HCT116 (cell line): Measurements from ENCODE around the gene AMDHD1. TPM values are rescaled to one million over a fixed set of nuclear protein-coding genes. Genes with fewer than 3 reads are reported as not detected.

Experiments used
- ATAC-seq: fragments of 200-7000 bp; cut with Tn5 transposase; 2 replicates; pipeline ENCODE4 v1.9.1; 2020; ENCODE audit warnings: mild to moderate bottlenecking, moderate library complexity
- BruUV-seq: library from RNA; stranded (reverse); fragments of 400-500 nt; replicated peaks from 2 replicates; lab custom pipeline; 2021; lab: Mats Ljungman, UMichigan
- CTCF ChIA-PET: fragments of 300-600 bp; sonication (Branson Sonifier 250); formaldehyde crosslinking; loops from one replicate; lab custom pipeline; 2021; ENCODE audit warnings: antibody characterized with exemption; lab: Charles Lee
- POLR2A ChIA-PET: fragments of 300-600, 350-600 bp; sonication (Branson Sonifier 250); formaldehyde crosslinking; loops from one replicate; lab custom pipeline; 2021; ENCODE audit warnings: antibody characterized with exemption; lab: Charles Lee
- RAD21 ChIA-PET, 2 experiments: fragments of 300-600 bp; sonication (Branson Sonifier 250); formaldehyde crosslinking; loops; one replicate each; lab custom pipeline; 2023; ENCODE audit warnings: low total read pairs in 2 of 2; ENCODE audit not compliant: uncharacterized antibody in 2 of 2, unreplicated experiment in 2 of 2, low non-redundant PET in 1 of 2; lab: Charles Lee
- DNase-seq: peaks from one replicate; pipeline ENCODE4 v3.0.0-alpha.2; 2010; ENCODE audit warnings: low read depth, low spot score
- H2AFZ ChIP-seq: fragments of 200-600 bp; shearing (Covaris generic), sonication (generic); 2 replicates; pipeline ENCODE4 v1.6.1; 2017; ENCODE audit warnings: low read depth, mixed run types, mixed read lengths, antibody characterized with exemption, low read length; ENCODE audit not compliant: poor library complexity, severe bottlenecking
- H3K27ac ChIP-seq: 2 replicates; pipeline ENCODE4 v1.5.1; 2012; ENCODE audit warnings: low read depth, low read length
- H3K27me3 ChIP-seq: fragments of 200-600 bp; sonication (generic); 2 replicates; pipeline ENCODE4 v1.6.1; 2016; ENCODE audit warnings: mixed run types, low read length, mixed read lengths; ENCODE audit not compliant: insufficient read depth
- H3K36me3 ChIP-seq, 2 experiments: fragments of 200-500 bp in 1 of 2; fragments of 200-600 bp in 1 of 2; sonication (Bioruptor generic) in 1 of 2; sonication (generic) in 1 of 2; 2 replicates each; pipeline versions ENCODE4 v1.5.1 to v1.6.1; 2014 to 2016; ENCODE audit warnings: low read length in 2 of 2, inconsistent platforms in 1 of 2, mixed read lengths in 1 of 2, mixed run types in 1 of 2; ENCODE audit not compliant: insufficient read depth in 2 of 2, control insufficient read depth in 1 of 2
- H3K4me1 ChIP-seq, 2 experiments: fragments of 200-600 bp in 1 of 2; sonication (generic) in 1 of 2; 2 replicates each; pipeline versions ENCODE4 v1.5.1 to v1.6.1; 2012 to 2017; ENCODE audit warnings: low read length in 2 of 2, inconsistent platforms in 1 of 2, mild to moderate bottlenecking in 1 of 2, mixed read lengths in 1 of 2, mixed run types in 1 of 2, moderate library complexity in 1 of 2; ENCODE audit not compliant: insufficient read depth in 2 of 2, control insufficient read depth in 1 of 2
- H3K4me2 ChIP-seq: fragments of 200-600 bp; sonication (generic); 2 replicates; pipeline ENCODE4 v1.6.1; 2017; ENCODE audit warnings: mixed run types, low read length, mixed read lengths
- H3K4me3 ChIP-seq, 2 experiments: fragments of 200-600 bp in 1 of 2; sonication (generic) in 1 of 2; replicated peaks in 1 of 2; 2 replicates each; pipeline ENCODE4 v1.5.1; 2011 to 2016; ENCODE audit warnings: low read length in 2 of 2, control low read depth in 1 of 2, low read depth in 1 of 2, mild to moderate bottlenecking in 1 of 2, mixed read lengths in 1 of 2, mixed run types in 1 of 2
- H3K79me2 ChIP-seq: fragments of 200-600 bp; sonication (generic); 2 replicates; pipeline ENCODE4 v1.6.1; 2017; ENCODE audit warnings: mild to moderate bottlenecking, mixed run types, low read length, moderate library complexity, mixed read lengths; ENCODE audit not compliant: insufficient read depth
- H3K9ac ChIP-seq: fragments of 200-600 bp; sonication (generic); 2 replicates; pipeline ENCODE4 v1.6.1; 2016; ENCODE audit warnings: low read length, mixed read lengths
- H3K9me2 ChIP-seq: fragments of 200-600 bp; sonication (generic), shearing (Covaris generic); 2 replicates; pipeline ENCODE4 v1.6.1; 2017; ENCODE audit warnings: mixed run types, mild to moderate bottlenecking, moderate library complexity; ENCODE audit not compliant: insufficient read depth
- H3K9me3 ChIP-seq, 2 experiments: fragments of 200-500 bp in 1 of 2; fragments of 200-600 bp in 1 of 2; sonication (Bioruptor generic) in 1 of 2; sonication (generic) in 1 of 2; 2 replicates each; pipeline ENCODE4 v1.6.1; 2014 to 2017; ENCODE audit warnings: low read length in 2 of 2, mixed read lengths in 2 of 2, inconsistent platforms in 1 of 2, low read depth in 1 of 2, mild to moderate bottlenecking in 1 of 2, mixed run types in 1 of 2, moderate library complexity in 1 of 2; ENCODE audit not compliant: control insufficient read depth in 1 of 2, insufficient read depth in 1 of 2
- H4K20me1 ChIP-seq: fragments of 200-600 bp; sonication (generic), shearing (Covaris generic); 2 replicates; pipeline ENCODE4 v1.6.1; 2017; ENCODE audit warnings: mixed run types, mild to moderate bottlenecking, moderate library complexity; ENCODE audit not compliant: insufficient read depth
- ATF3 ChIP-seq: IDR thresholded peaks from 2 replicates; pipeline ENCODE4 v1.6.1; 2012
- CBX3 ChIP-seq: IDR thresholded peaks from 2 replicates; pipeline ENCODE4 v1.6.1; 2012; ENCODE audit warnings: low read depth
- CEBPB ChIP-seq: IDR thresholded peaks from 2 replicates; pipeline ENCODE4 v1.6.1; 2012; ENCODE audit warnings: low read depth
- CTCF ChIP-seq, 3 experiments: fragments of 200-600 bp in 1 of 3; sonication (generic) in 1 of 3; IDR thresholded peaks in 2 of 3; conservative IDR thresholded peaks in 1 of 3; 2 replicates each; pipeline ENCODE4 v1.5.1; 2012 to 2017; ENCODE audit warnings: low read depth in 2 of 3, low read length in 2 of 3, antibody characterized with exemption in 1 of 3, borderline replicate concordance in 1 of 3, control low read depth in 1 of 3, mild to moderate bottlenecking in 1 of 3, mixed read lengths in 1 of 3, mixed run types in 1 of 3, moderate library complexity in 1 of 3; ENCODE audit not compliant: insufficient read depth in 1 of 3
- JUND ChIP-seq: IDR thresholded peaks from 2 replicates; pipeline ENCODE4 v1.6.1; 2012
- REST ChIP-seq: IDR thresholded peaks from 2 replicates; pipeline ENCODE4 v1.6.1; 2012; ENCODE audit warnings: low read depth
- SIN3A ChIP-seq: IDR thresholded peaks from 2 replicates; pipeline ENCODE4 v1.6.1; 2012; ENCODE audit warnings: low read depth
- SRF ChIP-seq: IDR thresholded peaks from 2 replicates; pipeline ENCODE4 v1.6.1; 2012; ENCODE audit warnings: low read depth
- TCF7L2 ChIP-seq: IDR thresholded peaks from 2 replicates; pipeline ENCODE4 v1.7.0; 2011; ENCODE audit warnings: borderline replicate concordance, inconsistent platforms; ENCODE audit not compliant: insufficient read depth, insufficient read length; ENCODE audit errors: extremely low read depth
- YY1 ChIP-seq: IDR thresholded peaks from 2 replicates; pipeline ENCODE4 v1.6.1; 2011; ENCODE audit warnings: low read length, low read depth, moderate library complexity, mild to moderate bottlenecking; ENCODE audit not compliant: insufficient replicate concordance; ENCODE audit errors: extremely low read depth
- ZFX ChIP-seq: fragments of 450-650 bp; IDR thresholded peaks from 2 replicates; pipeline ENCODE4 v1.6.1; 2017
- intact Hi-C: fragments of 100-400 bp; cut with micrococcal nuclease; formaldehyde crosslinking; loops from 2 replicates; pipeline ENCODE4 v1.10.0; 2022
- total RNA-seq: library from RNA; stranded (reverse); gene quantifications from one replicate; pipeline ENCODE4 v1.2.1, GENCODE V29; 2021; ENCODE audit not compliant: unreplicated experiment

Gene AMDHD1
- total RNA-seq, 1 experiment from 2014 or later = 3.0 TPM

- TF ChIP-seq CEBPB (no peak), CBX3 (no peak), TCF7L2 (no peak), ZFX (no peak), SRF (no peak), CTCF (IDR thresholded peaks at IDR 0.05 in 2 of 3, conservative IDR thresholded peaks at IDR 0.05 in 1 of 3; ENCODE audit: borderline replicate concordance in 1 of 3, insufficient read depth in 1 of 3, low read depth in 2 of 3, low read length in 2 of 3) (no peak), ATF3 (no peak), REST (no peak), JUND (no peak), YY1 (no peak), SIN3A (no peak)
- Histone ChIP-seq H4K20me1 (no peaks in the 10 kb centered on the region), H3K9me2 (no peaks in the 10 kb centered on the region), H3K4me1 (peaks cover 0 to 7% of the 10 kb centered on the region in 2 experiments; a peak in 1 of 4 replicates), H2AFZ (no peak overlapping the region), H3K4me2 (no peak overlapping the region), H3K36me3 (no peaks in the 10 kb centered on the region), H3K27ac (no peak overlapping the region), H3K27me3 (no peaks in the 10 kb centered on the region), H3K4me3 (no peak overlapping the region), H3K9me3 (no peaks in the 10 kb centered on the region), H3K9ac (no peak overlapping the region), H3K79me2 (no peaks in the 10 kb centered on the region)
- ChIA-PET POLR2A (no interaction called here), CTCF (interaction anchor here (1.1 kb wide), 1 partner anchor 24 kb away, joined by 3 read pairs; no protein-coding TSS in a partner anchor), RAD21 (no interaction called here)
- intact Hi-C loops = no loop called here
- ATAC-seq (no peak), DNase-seq (no peak)
- no TSS peak for BruUV-seq
Measured at GRCh38 chr12:95974358-95974757, 31.2 kb downstream of the AMDHD1 start.
